Loucy (cell line): ENCODE results near the gene AGRN.
A peak's percentile ranks its signal among the peaks of the same experiment; 100 is the strongest.

ENCODE experiments used
- H2AFZ ChIP-seq: fragments of 200-600 bp; sonication (generic); 2 replicates; pipeline ENCODE4 v1.6.0; 2016; ENCODE audit warnings: antibody characterized with exemption, mild to moderate bottlenecking, low read length, moderate library complexity
- H3F3A ChIP-seq: fragments of 200-600 bp; 2 replicates; pipeline ENCODE4 v1.6.0; 2016; ENCODE audit warnings: antibody characterized with exemption, low read depth, mild to moderate bottlenecking
- H3K27me3 ChIP-seq: fragments of 200-600 bp; sonication (generic); 2 replicates; pipeline ENCODE4 v1.6.1; 2014; ENCODE audit warnings: low read length, mild to moderate bottlenecking; ENCODE audit not compliant: insufficient read depth, poor library complexity, severe bottlenecking
- H3K36me3 ChIP-seq: fragments of 200-600 bp; sonication (generic); 2 replicates; pipeline ENCODE4 v1.6.1; 2016; ENCODE audit warnings: low read length; ENCODE audit not compliant: insufficient read depth
- H3K4me1 ChIP-seq: fragments of 200-600 bp; sonication (generic); 2 replicates; pipeline ENCODE4 v1.5.1; 2014; ENCODE audit warnings: low read length, mild to moderate bottlenecking; ENCODE audit not compliant: insufficient read depth, poor library complexity, severe bottlenecking
- H3K4me2 ChIP-seq: fragments of 200-600 bp; sonication (generic); 2 replicates; pipeline ENCODE4 v1.6.0; 2014; ENCODE audit warnings: antibody characterized with exemption, low read length, low read depth, mild to moderate bottlenecking; ENCODE audit not compliant: poor library complexity, severe bottlenecking
- H3K4me3 ChIP-seq: fragments of 200-600 bp; sonication (generic); 2 replicates; pipeline ENCODE4 v1.5.1; 2014; ENCODE audit warnings: low read length, mild to moderate bottlenecking, mixed read lengths; ENCODE audit not compliant: poor library complexity, severe bottlenecking
- H3K79me2 ChIP-seq: fragments of 200-600 bp; sonication (generic); 2 replicates; pipeline ENCODE4 v1.6.1; 2014; ENCODE audit warnings: low read length; ENCODE audit not compliant: insufficient read depth
- H3K9ac ChIP-seq: fragments of 200-600 bp; sonication (generic); 2 replicates; pipeline ENCODE4 v1.6.0; 2014; ENCODE audit warnings: mild to moderate bottlenecking, low read depth, low read length, moderate library complexity; ENCODE audit not compliant: poor library complexity, severe bottlenecking
- H3K9me2 ChIP-seq: fragments of 200-600 bp; sonication (generic); replicated peaks from 2 replicates; pipeline ENCODE4 v1.6.1; 2016; ENCODE audit warnings: low read depth, low read length, mixed read lengths
- H3K9me3 ChIP-seq: fragments of 200-600 bp; sonication (generic); 2 replicates; pipeline ENCODE4 v1.6.1; 2014; ENCODE audit warnings: mild to moderate bottlenecking, antibody characterized with exemption, low read length, low read depth; ENCODE audit not compliant: insufficient read depth
- H4K20me1 ChIP-seq: fragments of 200-600 bp; sonication (generic); 2 replicates; pipeline ENCODE4 v1.6.0; 2014; ENCODE audit warnings: antibody characterized with exemption, low read length, mild to moderate bottlenecking; ENCODE audit not compliant: insufficient read depth, poor library complexity, severe bottlenecking
- EZH2phosphoT487 ChIP-seq: fragments of 200-600 bp; IDR thresholded peaks from 2 replicates; pipeline ENCODE4 v1.6.1; 2018; ENCODE audit warnings: antibody characterized with exemption, mild to moderate bottlenecking, moderate library complexity, borderline replicate concordance
- TF ChIP-seq, protein P1 (sequence below): fragments of 200-600 bp; sonication (generic); conservative IDR thresholded peaks from 2 replicates; pipeline ENCODE4 v1.5.1; 2014; ENCODE audit warnings: mild to moderate bottlenecking, antibody characterized with exemption, low read length

The AGRN gene

DNA sequence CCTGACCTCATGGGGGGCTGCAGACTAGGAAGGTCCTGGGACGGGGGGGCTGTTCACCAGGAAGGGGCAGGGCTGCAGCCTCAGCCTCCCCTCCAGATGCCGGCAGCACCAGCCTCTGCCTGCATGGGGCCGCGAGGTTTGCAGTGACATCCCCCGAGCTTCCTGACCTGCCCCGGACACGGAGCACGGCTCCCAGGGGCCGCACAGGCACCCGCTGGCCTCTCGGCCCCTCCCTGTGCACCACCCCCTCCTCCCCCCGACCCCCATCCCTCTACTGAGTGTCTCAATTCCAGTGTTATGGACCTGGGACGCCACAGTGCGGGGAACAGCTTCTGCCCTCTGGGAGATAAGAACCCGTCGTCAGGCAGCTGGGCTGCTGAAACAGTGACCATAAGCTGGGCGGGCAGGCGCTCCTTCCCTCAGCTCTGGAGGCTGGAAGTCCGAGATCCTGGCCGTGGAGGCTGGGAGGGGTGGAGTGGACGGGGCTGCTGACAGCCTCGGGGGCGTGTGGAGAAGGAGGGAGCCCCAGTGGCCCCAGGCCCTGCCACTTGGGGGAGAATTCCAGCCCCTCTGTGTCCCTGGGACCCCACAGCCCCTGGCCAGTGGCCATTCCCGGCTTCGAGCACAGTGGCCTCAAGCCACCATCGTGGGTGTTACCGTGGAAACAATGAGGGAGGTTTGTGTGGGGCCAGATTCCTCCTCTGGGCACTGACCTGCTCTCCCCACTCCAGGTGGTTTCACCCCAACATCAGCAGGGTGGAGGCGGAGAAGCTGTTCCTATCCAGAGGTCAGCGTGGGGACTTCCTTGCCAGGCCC lies 42.6 kb downstream of the AGRN start:
- no peaks in the 10 kb centered on the region for H4K20me1 ChIP-seq
- no peaks in the 10 kb centered on the region for H3K9me3 ChIP-seq
- no peaks in the 10 kb centered on the region for H3K79me2 ChIP-seq
- no peaks in the 10 kb centered on the region for H3K9me2 ChIP-seq
- H2AFZ ChIP-seq = no peak overlapping the region
- H3K4me1 ChIP-seq = peaks cover 7% of the 10 kb centered on the region
- TF ChIP-seq EZH2phosphoT487 = no peak
- TF ChIP-seq, protein P1, sequence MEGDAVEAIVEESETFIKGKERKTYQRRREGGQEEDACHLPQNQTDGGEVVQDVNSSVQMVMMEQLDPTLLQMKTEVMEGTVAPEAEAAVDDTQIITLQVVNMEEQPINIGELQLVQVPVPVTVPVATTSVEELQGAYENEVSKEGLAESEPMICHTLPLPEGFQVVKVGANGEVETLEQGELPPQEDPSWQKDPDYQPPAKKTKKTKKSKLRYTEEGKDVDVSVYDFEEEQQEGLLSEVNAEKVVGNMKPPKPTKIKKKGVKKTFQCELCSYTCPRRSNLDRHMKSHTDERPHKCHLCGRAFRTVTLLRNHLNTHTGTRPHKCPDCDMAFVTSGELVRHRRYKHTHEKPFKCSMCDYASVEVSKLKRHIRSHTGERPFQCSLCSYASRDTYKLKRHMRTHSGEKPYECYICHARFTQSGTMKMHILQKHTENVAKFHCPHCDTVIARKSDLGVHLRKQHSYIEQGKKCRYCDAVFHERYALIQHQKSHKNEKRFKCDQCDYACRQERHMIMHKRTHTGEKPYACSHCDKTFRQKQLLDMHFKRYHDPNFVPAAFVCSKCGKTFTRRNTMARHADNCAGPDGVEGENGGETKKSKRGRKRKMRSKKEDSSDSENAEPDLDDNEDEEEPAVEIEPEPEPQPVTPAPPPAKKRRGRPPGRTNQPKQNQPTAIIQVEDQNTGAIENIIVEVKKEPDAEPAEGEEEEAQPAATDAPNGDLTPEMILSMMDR = no peak
- no peaks in the 10 kb centered on the region for H3K36me3 ChIP-seq
- H3K27me3 ChIP-seq = no peaks in the 10 kb centered on the region
- H3K9ac ChIP-seq = no peak overlapping the region
- H3K4me2 ChIP-seq = no peak overlapping the region
- no peak overlapping the region for H3K4me3 ChIP-seq
- H3F3A ChIP-seq = no peaks in the 10 kb centered on the region

DNA sequence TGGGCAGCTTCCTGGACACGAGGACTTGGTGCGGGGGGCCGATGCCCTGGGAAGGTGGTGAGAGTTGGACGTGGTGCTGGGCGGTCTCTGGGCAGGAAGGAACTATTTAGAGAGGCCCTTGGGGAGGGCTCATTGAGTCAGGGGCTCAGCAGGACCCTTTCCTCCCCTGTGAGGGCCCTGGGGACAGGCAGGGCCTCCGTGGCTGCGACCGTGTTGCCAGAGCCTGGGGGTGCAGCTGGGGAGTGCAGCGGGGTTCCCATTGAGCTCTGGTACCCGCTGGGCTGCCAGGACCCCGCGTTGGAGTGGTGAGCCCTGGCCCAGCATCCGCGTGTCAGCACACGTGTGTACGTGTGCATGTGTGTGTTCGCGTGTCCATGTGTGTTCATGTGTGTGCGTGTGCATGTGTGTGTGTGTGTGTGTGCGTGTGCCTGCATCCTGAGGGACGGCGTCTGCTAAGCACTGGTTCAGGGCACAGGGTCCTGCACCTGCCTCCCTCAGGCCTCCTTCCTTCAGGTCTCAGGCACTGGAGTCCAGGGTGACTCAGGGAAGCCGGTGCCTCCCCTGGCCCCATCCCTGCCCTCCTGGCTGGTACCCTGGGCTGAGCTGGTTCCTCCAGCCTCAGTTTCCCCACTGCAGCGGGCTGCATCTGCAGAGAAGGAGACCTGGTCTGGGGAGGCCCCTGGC lies 43.5 kb downstream of the AGRN start:
- H3K79me2 ChIP-seq = no peaks in the 10 kb centered on the region
- no peaks in the 10 kb centered on the region for H4K20me1 ChIP-seq
- H3K9me2 ChIP-seq = no peaks in the 10 kb centered on the region
- TF ChIP-seq EZH2phosphoT487 = no peak
- TF ChIP-seq, protein P1 = no peak
- H3K4me1 ChIP-seq = peaks cover 7% of the 10 kb centered on the region
- no peaks in the 10 kb centered on the region for H3K9me3 ChIP-seq
- no peak overlapping the region for H3K9ac ChIP-seq
- no peaks in the 10 kb centered on the region for H3K27me3 ChIP-seq
- no peaks in the 10 kb centered on the region for H3F3A ChIP-seq
- no peak overlapping the region; the same call in 1 of the 2 replicates for H2AFZ ChIP-seq
- H3K4me2 ChIP-seq = no peak overlapping the region
- H3K36me3 ChIP-seq = no peaks in the 10 kb centered on the region
- H3K4me3 ChIP-seq = no peak overlapping the region

DNA sequence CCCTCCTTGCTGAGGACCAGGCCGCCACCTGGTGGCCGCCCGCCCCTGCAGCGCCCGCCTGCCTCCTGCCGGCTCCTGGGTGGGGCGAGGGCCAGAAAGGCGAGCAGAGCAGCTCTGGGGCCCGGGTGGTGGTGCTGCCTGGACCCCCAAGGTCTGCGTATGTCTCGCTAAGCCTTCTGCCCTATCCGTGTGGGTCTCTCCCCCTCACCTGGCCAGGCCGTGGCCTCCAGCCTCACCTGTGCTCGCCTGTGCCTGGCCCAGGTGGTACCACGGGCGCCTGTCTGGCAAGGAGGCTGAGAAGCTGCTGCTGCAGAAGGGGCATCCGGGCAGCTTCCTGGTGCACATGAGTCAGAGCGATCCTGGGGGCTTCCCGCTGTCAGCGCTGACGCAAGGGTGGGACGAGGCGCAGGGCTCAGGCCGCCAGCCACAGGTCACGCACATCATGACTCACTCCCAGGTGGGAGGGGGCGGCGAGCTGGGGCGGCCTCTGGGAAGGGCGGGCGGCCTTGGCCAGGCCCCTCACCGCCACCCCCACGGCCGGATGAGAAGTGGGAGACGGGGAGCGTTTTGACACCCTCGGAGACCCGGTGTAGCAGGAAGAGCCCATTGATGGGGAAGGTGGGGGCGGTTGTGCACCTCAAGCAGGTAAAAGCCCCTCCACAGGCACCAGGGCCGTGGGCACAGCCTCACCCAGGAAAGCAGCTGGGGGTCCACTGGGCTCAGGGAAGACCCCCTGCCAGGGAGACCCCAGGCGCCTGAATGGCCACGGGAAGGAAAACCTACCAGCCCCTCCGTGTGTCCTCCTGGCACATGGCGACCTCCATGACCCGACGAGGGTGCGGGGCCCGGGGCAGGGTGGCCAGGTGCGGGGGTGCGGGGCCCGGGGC lies 44.3 kb downstream of the AGRN start:
- TF ChIP-seq EZH2phosphoT487 = no peak
- TF ChIP-seq, protein P1 = peak; percentile 81
- H3K4me1 ChIP-seq = peaks cover 3% of the 10 kb centered on the region
- H3K79me2 ChIP-seq = no peaks in the 10 kb centered on the region
- no peaks in the 10 kb centered on the region for H3K36me3 ChIP-seq
- no peaks in the 10 kb centered on the region for H3K9me3 ChIP-seq
- H3K4me3 ChIP-seq = no peak overlapping the region
- H3K4me2 ChIP-seq = no peak overlapping the region
- H3K9ac ChIP-seq = no peak overlapping the region
- no peaks in the 10 kb centered on the region for H3K27me3 ChIP-seq
- H2AFZ ChIP-seq = no peak overlapping the region; the same call in 1 of the 2 replicates
- no peaks in the 10 kb centered on the region for H3F3A ChIP-seq
- H4K20me1 ChIP-seq = no peaks in the 10 kb centered on the region
- no peaks in the 10 kb centered on the region for H3K9me2 ChIP-seq
